Vagina (tissue), 2 donors: ENCODE data around the gene LGR6. TPM values are rescaled to one million over a fixed set of nuclear protein-coding genes. Genes with fewer than 3 reads are reported as not detected.

Source experiments
- DNase-seq, 2 donors: peaks; one replicate each; pipeline ENCODE4 v3.0.0-alpha.2; 2017; ENCODE audit errors: extremely low spot score in 2 of 2
- H3K27ac ChIP-seq: fragments of 200-600 bp; sonication (generic); one replicate; pipeline ENCODE4 v1.5.1; 2019
- H3K27me3 ChIP-seq: fragments of 200-600 bp; sonication (generic); one replicate; pipeline ENCODE4 v1.5.1; 2019
- H3K36me3 ChIP-seq, 2 donors: fragments of 200-600 bp; sonication (generic); one replicate each; pipeline ENCODE4 v1.5.1; 2017 to 2019
- H3K4me1 ChIP-seq: fragments of 200-600 bp; sonication (generic); one replicate; pipeline ENCODE4 v1.5.1; 2019
- H3K4me3 ChIP-seq, 2 donors: fragments of 200-600 bp; sonication (generic); 1 replicate in 1 of 2; 2 replicates in 1 of 2; pipeline ENCODE4 v1.5.1; 2016 to 2019
- H3K9me3 ChIP-seq: fragments of 200-600 bp; sonication (generic); one replicate; pipeline ENCODE4 v1.5.1; 2019
- POLR2A ChIP-seq, 2 donors: fragments of 450-650 bp; IDR thresholded peaks; one replicate each; pipeline ENCODE4 v1.6.1; 2017; ENCODE audit warnings: antibody characterized with exemption in 2 of 2, mild to moderate bottlenecking in 2 of 2, moderate library complexity in 2 of 2
- POLR2AphosphoS5 ChIP-seq, 2 donors: sonication (generic); formaldehyde crosslinking; IDR thresholded peaks; one replicate each; pipeline ENCODE4 v1.9.0; 2017; ENCODE audit warnings: antibody characterized with exemption in 2 of 2, mild to moderate bottlenecking in 2 of 2, low read depth in 1 of 2; ENCODE audit not compliant: insufficient read depth in 1 of 2
- intact Hi-C: fragments of 100-400 bp; cut with DNase I; formaldehyde crosslinking; loops from one replicate; pipeline ENCODE4 v1.15.1; 2023
- total RNA-seq: library from RNA; depleted of rRNA; stranded (reverse); fragments of >200 nt; gene quantifications from one replicate; pipeline ENCODE4 v1.2.3, GENCODE V29; 2016
- TF ChIP-seq, protein P1 (sequence below), 3 experiments: fragments of 450-650 bp in 2 of 3; fragments of 200-600 bp in 1 of 3; sonication (generic) in 1 of 3; IDR thresholded peaks; one replicate each; pipeline ENCODE4 v1.5.1; 2017 to 2019; ENCODE audit warnings: antibody characterized with exemption in 3 of 3, mild to moderate bottlenecking in 2 of 3, moderate library complexity in 2 of 3

The LGR6 gene
- total RNA-seq, 1 donor from 2014 or later: 6.6 TPM

DNA sequence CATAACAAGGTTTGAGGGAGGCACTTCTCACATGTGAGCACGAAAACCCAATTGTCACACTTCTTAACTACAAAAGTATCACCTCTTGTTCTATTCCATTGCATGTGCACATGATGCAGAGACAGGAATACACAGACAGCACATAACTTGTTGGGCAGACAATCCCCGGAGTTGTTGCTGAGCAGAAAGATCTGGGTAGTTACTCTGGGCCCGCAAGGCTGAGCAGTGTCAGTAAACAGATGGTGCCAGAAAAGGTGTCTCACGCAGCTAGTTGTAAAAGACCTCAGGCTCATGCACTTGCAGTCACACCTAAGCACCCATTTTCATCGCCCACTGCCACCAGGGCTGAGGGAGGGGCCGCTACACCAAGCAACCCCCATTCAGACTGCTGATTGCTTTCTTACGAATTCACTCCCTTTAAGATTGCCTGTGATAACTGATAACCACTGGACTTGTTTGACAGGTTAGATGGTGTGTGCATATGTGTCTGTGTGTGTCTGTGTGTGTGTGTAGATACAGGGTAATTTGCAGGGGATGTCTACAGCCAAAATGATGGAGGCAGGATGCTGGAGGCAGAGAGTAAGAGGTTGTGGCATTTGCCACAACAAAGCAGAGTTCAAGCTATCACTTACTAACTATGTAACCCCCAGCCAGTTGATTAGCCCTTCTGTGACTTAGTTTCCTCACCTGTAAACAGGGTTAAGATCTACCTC is 4.2 kb downstream of the LGR6 start:
- TF ChIP-seq, protein P1, sequence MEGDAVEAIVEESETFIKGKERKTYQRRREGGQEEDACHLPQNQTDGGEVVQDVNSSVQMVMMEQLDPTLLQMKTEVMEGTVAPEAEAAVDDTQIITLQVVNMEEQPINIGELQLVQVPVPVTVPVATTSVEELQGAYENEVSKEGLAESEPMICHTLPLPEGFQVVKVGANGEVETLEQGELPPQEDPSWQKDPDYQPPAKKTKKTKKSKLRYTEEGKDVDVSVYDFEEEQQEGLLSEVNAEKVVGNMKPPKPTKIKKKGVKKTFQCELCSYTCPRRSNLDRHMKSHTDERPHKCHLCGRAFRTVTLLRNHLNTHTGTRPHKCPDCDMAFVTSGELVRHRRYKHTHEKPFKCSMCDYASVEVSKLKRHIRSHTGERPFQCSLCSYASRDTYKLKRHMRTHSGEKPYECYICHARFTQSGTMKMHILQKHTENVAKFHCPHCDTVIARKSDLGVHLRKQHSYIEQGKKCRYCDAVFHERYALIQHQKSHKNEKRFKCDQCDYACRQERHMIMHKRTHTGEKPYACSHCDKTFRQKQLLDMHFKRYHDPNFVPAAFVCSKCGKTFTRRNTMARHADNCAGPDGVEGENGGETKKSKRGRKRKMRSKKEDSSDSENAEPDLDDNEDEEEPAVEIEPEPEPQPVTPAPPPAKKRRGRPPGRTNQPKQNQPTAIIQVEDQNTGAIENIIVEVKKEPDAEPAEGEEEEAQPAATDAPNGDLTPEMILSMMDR (IDR thresholded peaks at IDR 0.05): no peak
- intact Hi-C loops: no loop called here
- DNase-seq: no peak
- H3K4me1 ChIP-seq: peaks cover 26% of the 10 kb centered on the region
- no peaks in the 10 kb centered on the region for H3K9me3 ChIP-seq
- H3K4me3 ChIP-seq: no peak overlapping the region
- no peaks in the 10 kb centered on the region for H3K27me3 ChIP-seq
- no peak overlapping the region for H3K27ac ChIP-seq
- no peaks in the 10 kb centered on the region for H3K36me3 ChIP-seq

DNA sequence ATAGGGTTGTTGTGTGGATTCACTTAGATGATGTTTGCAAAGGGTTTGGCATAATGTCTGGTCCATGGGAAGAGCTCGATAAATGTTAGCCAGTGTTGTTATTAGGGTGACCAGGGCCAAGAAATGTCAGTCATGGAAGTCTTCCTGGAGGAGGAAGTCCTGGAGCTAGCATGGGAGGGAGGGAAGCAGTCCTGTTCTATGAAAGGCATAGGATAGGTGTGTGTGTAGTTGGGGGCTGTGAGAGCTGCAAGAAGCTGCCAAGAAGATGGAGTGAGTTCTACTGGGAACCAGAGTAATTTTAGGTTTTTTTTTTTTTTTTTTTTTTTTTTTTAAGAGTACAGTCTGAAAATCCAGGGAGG is 4.7 kb downstream of the LGR6 start:
- H3K27ac ChIP-seq: no peak overlapping the region
- intact Hi-C loops: no loop called here
- no peak for DNase-seq
- TF ChIP-seq POLR2AphosphoS5 (IDR thresholded peaks at IDR 0.05; ENCODE audit: insufficient read depth in 1 of 2, low read depth in 1 of 2) (no peak), POLR2A (IDR thresholded peaks at IDR 0.05) (no peak)
- TF ChIP-seq, protein P1 (IDR thresholded peaks at IDR 0.05): no peak
- no peaks in the 10 kb centered on the region for H3K36me3 ChIP-seq
- no peak overlapping the region for H3K4me3 ChIP-seq
- no peaks in the 10 kb centered on the region for H3K9me3 ChIP-seq
- no peaks in the 10 kb centered on the region for H3K27me3 ChIP-seq
- H3K4me1 ChIP-seq: peaks cover 21% of the 10 kb centered on the region

DNA sequence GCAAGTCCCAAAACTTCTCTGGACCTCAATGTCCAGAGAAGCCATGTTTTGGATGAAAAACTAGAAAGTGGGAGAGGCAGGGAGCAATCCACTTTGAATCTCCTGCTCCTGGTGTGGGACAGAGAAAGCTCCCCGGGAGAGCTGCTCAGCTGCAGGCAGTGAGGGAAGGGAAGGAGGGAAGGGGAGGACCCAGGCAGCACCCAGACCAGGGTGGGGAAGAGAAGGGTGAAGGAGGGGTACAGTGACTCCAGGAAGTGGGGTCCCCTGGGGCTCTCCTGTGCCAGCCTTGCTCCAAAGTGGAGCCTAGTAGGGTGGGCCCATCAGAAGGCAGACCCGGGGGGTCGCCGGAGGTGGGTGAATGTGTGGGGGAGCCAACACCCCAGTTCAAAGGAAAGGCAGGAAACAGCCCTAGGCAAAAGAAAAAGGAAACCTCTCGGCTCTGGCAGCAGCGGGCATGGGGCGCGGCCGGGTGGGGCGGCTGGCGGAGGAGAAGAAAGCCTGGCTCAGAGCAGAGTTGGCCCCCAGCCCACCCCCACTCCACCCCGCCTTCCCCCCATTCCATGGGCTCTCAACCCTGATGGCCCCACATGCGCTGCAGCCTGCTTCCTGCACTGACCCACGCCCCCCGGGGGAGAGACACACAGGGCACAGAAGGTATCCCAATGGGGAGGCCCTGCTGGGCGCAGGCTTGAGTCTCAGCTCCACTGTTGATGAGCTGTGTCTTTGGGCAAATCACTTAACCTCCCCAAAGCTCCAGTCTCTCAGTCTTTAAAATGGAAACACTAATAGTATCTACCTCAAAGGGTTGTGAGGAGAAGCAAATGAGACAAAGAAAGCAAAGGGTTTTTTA is 5.7 kb downstream of the LGR6 start:
- Histone ChIP-seq H3K4me1 (peaks cover 17% of the 10 kb centered on the region), H3K36me3 (no peaks in the 10 kb centered on the region), H3K4me3 (no peak overlapping the region), H3K27me3 (no peaks in the 10 kb centered on the region), H3K9me3 (no peaks in the 10 kb centered on the region), H3K27ac (no peak overlapping the region)
- intact Hi-C loops: no loop called here
- DNase-seq: no peak
- TF ChIP-seq POLR2A (IDR thresholded peaks at IDR 0.05) (no peak), POLR2AphosphoS5 (IDR thresholded peaks at IDR 0.05; ENCODE audit: insufficient read depth in 1 of 2, low read depth in 1 of 2) (no peak)
- TF ChIP-seq, protein P1 (IDR thresholded peaks at IDR 0.05): no peak

DNA sequence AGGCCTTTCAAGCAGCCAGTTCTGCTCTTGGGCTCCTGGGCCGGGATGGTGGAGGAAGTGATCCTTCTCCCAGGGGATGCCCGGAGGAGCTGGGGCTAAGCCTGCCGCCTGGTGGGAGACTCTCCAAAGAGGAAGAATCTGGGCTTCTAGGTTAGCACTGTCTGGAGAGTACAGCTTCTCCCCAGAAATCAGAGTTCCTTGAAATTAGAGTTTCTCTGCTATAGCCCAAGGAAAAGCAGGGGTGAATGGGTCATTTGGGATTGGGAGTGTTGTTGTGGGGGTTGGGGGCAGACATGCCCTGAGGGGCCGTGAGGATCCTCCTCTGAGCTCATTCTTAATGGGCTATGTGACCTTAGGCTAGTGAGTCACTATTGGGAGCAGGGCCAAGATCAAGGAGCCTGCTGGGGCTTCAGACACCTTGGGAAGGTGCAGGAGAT is 6.5 kb downstream of the LGR6 start:
- H3K36me3 ChIP-seq: no peaks in the 10 kb centered on the region
- no peaks in the 10 kb centered on the region for H3K9me3 ChIP-seq
- no peaks in the 10 kb centered on the region for H3K27me3 ChIP-seq
- intact Hi-C loops: no loop called here
- H3K4me3 ChIP-seq: no peak overlapping the region
- H3K27ac ChIP-seq: no peak overlapping the region
- TF ChIP-seq POLR2A (IDR thresholded peaks at IDR 0.05): no peak
- TF ChIP-seq, protein P1 (IDR thresholded peaks at IDR 0.05): no peak
- TF ChIP-seq POLR2AphosphoS5 (IDR thresholded peaks at IDR 0.05; ENCODE audit: insufficient read depth in 1 of 2, low read depth in 1 of 2): no peak
- peaks cover 17% of the 10 kb centered on the region for H3K4me1 ChIP-seq
- no peak for DNase-seq

DNA sequence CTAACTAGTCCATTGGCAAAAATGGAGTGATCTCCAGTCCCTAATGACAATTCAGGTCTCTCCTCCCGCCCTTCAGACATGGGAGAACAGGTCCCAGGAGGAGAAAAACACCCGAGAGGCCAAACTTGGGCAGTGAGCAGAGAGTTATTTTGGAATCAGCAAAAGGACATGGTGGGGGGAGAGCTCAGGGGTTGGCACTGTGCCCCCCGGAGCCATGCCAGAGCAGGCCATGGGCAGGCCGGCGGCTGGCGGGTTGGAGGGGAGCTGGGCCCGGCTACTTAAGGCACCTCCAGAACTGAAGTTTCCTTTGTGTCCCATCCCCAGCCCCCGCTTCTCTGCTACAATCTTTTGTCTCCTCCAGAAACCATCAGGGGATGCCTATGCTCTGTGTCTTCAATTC is 7.1 kb downstream of the LGR6 start:
- H3K36me3 ChIP-seq: no peaks in the 10 kb centered on the region
- H3K4me1 ChIP-seq: peaks cover 17% of the 10 kb centered on the region
- no peaks in the 10 kb centered on the region for H3K27me3 ChIP-seq
- H3K4me3 ChIP-seq: no peak overlapping the region
- intact Hi-C loops: no loop called here
- TF ChIP-seq POLR2A (IDR thresholded peaks at IDR 0.05) (no peak), POLR2AphosphoS5 (IDR thresholded peaks at IDR 0.05; ENCODE audit: insufficient read depth in 1 of 2, low read depth in 1 of 2) (no peak)
- TF ChIP-seq, protein P1 (IDR thresholded peaks at IDR 0.05): no peak
- H3K9me3 ChIP-seq: no peaks in the 10 kb centered on the region
- H3K27ac ChIP-seq: no peak overlapping the region
- no peak for DNase-seq
